HCT116 (cell line): ENCODE results near the gene DDX52. TPM values are rescaled to one million over a fixed set of nuclear protein-coding genes. Genes with fewer than 3 reads are reported as not detected.

Experiments used
- ATAC-seq: fragments of 200-7000 bp; cut with Tn5 transposase; 2 replicates; pipeline ENCODE4 v1.9.1; 2020; ENCODE audit warnings: mild to moderate bottlenecking, moderate library complexity
- BruUV-seq: library from RNA; stranded (reverse); fragments of 400-500 nt; replicated peaks from 2 replicates; lab custom pipeline; 2021; lab: Mats Ljungman, UMichigan
- CTCF ChIA-PET: fragments of 300-600 bp; sonication (Branson Sonifier 250); formaldehyde crosslinking; loops from one replicate; lab custom pipeline; 2021; ENCODE audit warnings: antibody characterized with exemption; lab: Charles Lee
- POLR2A ChIA-PET: fragments of 300-600, 350-600 bp; sonication (Branson Sonifier 250); formaldehyde crosslinking; loops from one replicate; lab custom pipeline; 2021; ENCODE audit warnings: antibody characterized with exemption; lab: Charles Lee
- RAD21 ChIA-PET, 2 experiments: fragments of 300-600 bp; sonication (Branson Sonifier 250); formaldehyde crosslinking; loops; one replicate each; lab custom pipeline; 2023; ENCODE audit warnings: low total read pairs in 2 of 2; ENCODE audit not compliant: uncharacterized antibody in 2 of 2, unreplicated experiment in 2 of 2, low non-redundant PET in 1 of 2; lab: Charles Lee
- DNase-seq: peaks from one replicate; pipeline ENCODE4 v3.0.0-alpha.2; 2010; ENCODE audit warnings: low read depth, low spot score
- H2AFZ ChIP-seq: fragments of 200-600 bp; shearing (Covaris generic), sonication (generic); 2 replicates; pipeline ENCODE4 v1.6.1; 2017; ENCODE audit warnings: low read depth, mixed run types, mixed read lengths, antibody characterized with exemption, low read length; ENCODE audit not compliant: poor library complexity, severe bottlenecking
- H3K27ac ChIP-seq: 2 replicates; pipeline ENCODE4 v1.5.1; 2012; ENCODE audit warnings: low read depth, low read length
- H3K27me3 ChIP-seq: fragments of 200-600 bp; sonication (generic); 2 replicates; pipeline ENCODE4 v1.6.1; 2016; ENCODE audit warnings: mixed run types, low read length, mixed read lengths; ENCODE audit not compliant: insufficient read depth
- H3K36me3 ChIP-seq, 2 experiments: fragments of 200-500 bp in 1 of 2; fragments of 200-600 bp in 1 of 2; sonication (Bioruptor generic) in 1 of 2; sonication (generic) in 1 of 2; 2 replicates each; pipeline versions ENCODE4 v1.5.1 to v1.6.1; 2014 to 2016; ENCODE audit warnings: low read length in 2 of 2, inconsistent platforms in 1 of 2, mixed read lengths in 1 of 2, mixed run types in 1 of 2; ENCODE audit not compliant: insufficient read depth in 2 of 2, control insufficient read depth in 1 of 2
- H3K4me1 ChIP-seq, 2 experiments: fragments of 200-600 bp in 1 of 2; sonication (generic) in 1 of 2; 2 replicates each; pipeline versions ENCODE4 v1.5.1 to v1.6.1; 2012 to 2017; ENCODE audit warnings: low read length in 2 of 2, inconsistent platforms in 1 of 2, mild to moderate bottlenecking in 1 of 2, mixed read lengths in 1 of 2, mixed run types in 1 of 2, moderate library complexity in 1 of 2; ENCODE audit not compliant: insufficient read depth in 2 of 2, control insufficient read depth in 1 of 2
- H3K4me2 ChIP-seq: fragments of 200-600 bp; sonication (generic); 2 replicates; pipeline ENCODE4 v1.6.1; 2017; ENCODE audit warnings: mixed run types, low read length, mixed read lengths
- H3K4me3 ChIP-seq, 2 experiments: fragments of 200-600 bp in 1 of 2; sonication (generic) in 1 of 2; replicated peaks in 1 of 2; 2 replicates each; pipeline ENCODE4 v1.5.1; 2011 to 2016; ENCODE audit warnings: low read length in 2 of 2, control low read depth in 1 of 2, low read depth in 1 of 2, mild to moderate bottlenecking in 1 of 2, mixed read lengths in 1 of 2, mixed run types in 1 of 2
- H3K79me2 ChIP-seq: fragments of 200-600 bp; sonication (generic); 2 replicates; pipeline ENCODE4 v1.6.1; 2017; ENCODE audit warnings: mild to moderate bottlenecking, mixed run types, low read length, moderate library complexity, mixed read lengths; ENCODE audit not compliant: insufficient read depth
- H3K9ac ChIP-seq: fragments of 200-600 bp; sonication (generic); 2 replicates; pipeline ENCODE4 v1.6.1; 2016; ENCODE audit warnings: low read length, mixed read lengths
- H3K9me2 ChIP-seq: fragments of 200-600 bp; sonication (generic), shearing (Covaris generic); 2 replicates; pipeline ENCODE4 v1.6.1; 2017; ENCODE audit warnings: mixed run types, mild to moderate bottlenecking, moderate library complexity; ENCODE audit not compliant: insufficient read depth
- H3K9me3 ChIP-seq, 2 experiments: fragments of 200-500 bp in 1 of 2; fragments of 200-600 bp in 1 of 2; sonication (Bioruptor generic) in 1 of 2; sonication (generic) in 1 of 2; 2 replicates each; pipeline ENCODE4 v1.6.1; 2014 to 2017; ENCODE audit warnings: low read length in 2 of 2, mixed read lengths in 2 of 2, inconsistent platforms in 1 of 2, low read depth in 1 of 2, mild to moderate bottlenecking in 1 of 2, mixed run types in 1 of 2, moderate library complexity in 1 of 2; ENCODE audit not compliant: control insufficient read depth in 1 of 2, insufficient read depth in 1 of 2
- H4K20me1 ChIP-seq: fragments of 200-600 bp; sonication (generic), shearing (Covaris generic); 2 replicates; pipeline ENCODE4 v1.6.1; 2017; ENCODE audit warnings: mixed run types, mild to moderate bottlenecking, moderate library complexity; ENCODE audit not compliant: insufficient read depth
- CEBPB ChIP-seq: IDR thresholded peaks from 2 replicates; pipeline ENCODE4 v1.6.1; 2012; ENCODE audit warnings: low read depth
- ELF1 ChIP-seq: IDR thresholded peaks from 2 replicates; pipeline ENCODE4 v1.6.1; 2012; ENCODE audit warnings: low read depth, borderline replicate concordance
- MAX ChIP-seq: IDR thresholded peaks from 2 replicates; pipeline ENCODE4 v1.6.1; 2012
- POLR2A ChIP-seq: IDR thresholded peaks from 2 replicates; pipeline ENCODE4 v1.7.0; 2011; ENCODE audit warnings: borderline replicate concordance; ENCODE audit not compliant: insufficient read depth, insufficient read length; ENCODE audit errors: extremely low read depth
- ZFX ChIP-seq: fragments of 450-650 bp; IDR thresholded peaks from 2 replicates; pipeline ENCODE4 v1.6.1; 2017
- intact Hi-C: fragments of 100-400 bp; cut with micrococcal nuclease; formaldehyde crosslinking; loops from 2 replicates; pipeline ENCODE4 v1.10.0; 2022
- total RNA-seq: library from RNA; stranded (reverse); gene quantifications from one replicate; pipeline ENCODE4 v1.2.1, GENCODE V29; 2021; ENCODE audit not compliant: unreplicated experiment

DDX52 gene
- total RNA-seq, 1 experiment from 2014 or later = 45.4 TPM

- Histone ChIP-seq H3K27ac (no peak overlapping the region), H3K79me2 (no peaks in the 10 kb centered on the region), H2AFZ (no peak overlapping the region), H3K36me3 (no peaks in the 10 kb centered on the region), H3K4me2 (no peak overlapping the region), H3K27me3 (no peaks in the 10 kb centered on the region), H3K4me3 (no peak overlapping the region), H3K9ac (no peak overlapping the region), H4K20me1 (no peaks in the 10 kb centered on the region), H3K4me1 (no peaks in the 10 kb centered on the region), H3K9me2 (no peaks in the 10 kb centered on the region), H3K9me3 (no peaks in the 10 kb centered on the region)
- ATAC-seq (no peak), DNase-seq (no peak)
- intact Hi-C loops = no loop called here
- ChIA-PET POLR2A (no interaction called here), CTCF (no interaction called here), RAD21 (no interaction called here)
- no TSS peak for BruUV-seq
- TF ChIP-seq ZFX (no peak), POLR2A (no peak), ELF1 (no peak), CEBPB (no peak)
- TF ChIP-seq, all 23 proteins: peak for 0
These were observed 14.0 kb upstream of the DDX52 start for GRCh38 chr17:37657202-37657601.

GRCh38 chr17:37651849-37652248 is 8.6 kb upstream of the DDX52 start:
- RAD21 ChIA-PET = interaction anchor here in 1 of 2 experiments (1.3 kb wide), 1 partner anchor 164 kb away, joined by 4 read pairs; no protein-coding TSS in a partner anchor
- H3K27ac ChIP-seq = no peak overlapping the region
- CTCF ChIA-PET = interaction anchor here (2.1 to 4.7 kb wide), 2 partner anchors 118 to 165 kb away, joined by 8 to 36 read pairs; no protein-coding TSS in a partner anchor
- no peak overlapping the region for H3K4me3 ChIP-seq
- no peak for TF ChIP-seq MAX
- TF ChIP-seq, all 23 proteins: peak for 0
- no TSS peak for BruUV-seq
- POLR2A ChIA-PET = no interaction called here
- Histone ChIP-seq H4K20me1 (no peaks in the 10 kb centered on the region), H3K9me3 (no peaks in the 10 kb centered on the region), H3K4me2 (no peak overlapping the region), H3K36me3 (no peaks in the 10 kb centered on the region), H3K9ac (no peak overlapping the region), H3K9me2 (no peaks in the 10 kb centered on the region), H3K4me1 (no peaks in the 10 kb centered on the region), H2AFZ (no peak overlapping the region), H3K27me3 (peaks cover 18% of the 10 kb centered on the region; the same call in 1 of the 2 replicates), H3K79me2 (no peaks in the 10 kb centered on the region)
- ATAC-seq (no peak), DNase-seq (no peak)
- intact Hi-C loops = no loop called here
